ES-I3 (cell line): ENCODE results near the gene NUCB1.

Experiments used
- H3K36me3 ChIP-seq: 2 replicates; pipeline ENCODE4 v1.6.1; 2013; ENCODE audit warnings: mild to moderate bottlenecking, low read length, control low read depth, moderate library complexity; ENCODE audit not compliant: insufficient read depth
- H3K4me1 ChIP-seq: 2 replicates; pipeline ENCODE4 v1.6.1; 2013; ENCODE audit warnings: mild to moderate bottlenecking, control low read depth, low read length; ENCODE audit not compliant: insufficient read depth
- H3K9ac ChIP-seq: 2 replicates; pipeline ENCODE4 v1.6.1; 2013; ENCODE audit warnings: low read depth, mild to moderate bottlenecking, low read length, moderate library complexity
- H3K9me3 ChIP-seq: 2 replicates; pipeline ENCODE4 v1.6.1; 2013; ENCODE audit warnings: mild to moderate bottlenecking, low read length, moderate library complexity; ENCODE audit not compliant: control insufficient read depth, insufficient read depth

The NUCB1 gene

GRCh38 chr19:48950159-48950558, 50.0 kb downstream of the NUCB1 start:
- H3K9ac ChIP-seq: no peak overlapping the region
- no peaks in the 10 kb centered on the region for H3K4me1 ChIP-seq
- H3K9me3 ChIP-seq: no peaks in the 10 kb centered on the region; the same call in 1 of the 2 replicates
- no peaks in the 10 kb centered on the region for H3K36me3 ChIP-seq

DNA sequence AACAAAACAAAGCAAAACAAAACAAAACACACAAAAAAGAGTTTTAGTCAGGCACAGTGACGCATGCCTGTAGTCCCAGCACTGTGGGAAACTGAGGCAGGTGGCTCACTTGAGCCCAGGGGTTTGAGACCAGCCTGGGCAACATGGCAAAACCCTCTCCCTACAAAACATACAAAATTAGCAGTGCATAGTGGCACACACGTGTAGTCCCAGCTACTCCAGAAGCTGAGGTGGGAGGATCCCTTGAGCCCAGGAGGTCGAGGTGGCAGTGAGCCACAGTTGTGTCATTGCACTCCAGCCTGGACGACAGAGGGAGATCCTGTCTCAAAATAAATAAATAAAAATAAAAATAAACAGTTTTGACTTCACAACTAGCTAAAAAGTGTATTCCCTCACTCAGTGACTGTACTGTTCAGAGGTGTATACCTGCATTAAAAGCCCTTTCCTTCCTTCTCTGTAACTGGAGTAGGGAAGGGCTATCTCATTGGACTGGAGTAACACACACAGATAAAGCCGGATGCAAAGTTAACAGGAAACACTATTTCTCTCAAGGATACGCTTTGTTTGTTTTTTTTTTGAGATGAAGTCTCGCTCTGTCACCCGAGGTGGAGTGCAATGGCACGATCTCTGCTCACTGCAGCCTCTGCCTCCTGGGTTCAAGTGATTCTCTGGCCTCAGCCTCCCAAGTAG, 50.9 kb downstream of the NUCB1 start:
- Histone ChIP-seq H3K4me1 (peaks cover 7% of the 10 kb centered on the region; the same call in 1 of the 2 replicates), H3K9me3 (no peaks in the 10 kb centered on the region; the same call in 1 of the 2 replicates), H3K9ac (no peak overlapping the region), H3K36me3 (peaks cover 5% of the 10 kb centered on the region; the same call in 1 of the 2 replicates)

GRCh38 chr19:48953141-48953540, 53.0 kb downstream of the NUCB1 start:
- H3K9ac ChIP-seq: no peak overlapping the region
- no peaks in the 10 kb centered on the region for H3K9me3 ChIP-seq
- H3K36me3 ChIP-seq: peaks cover 19% of the 10 kb centered on the region
- peaks cover 10% of the 10 kb centered on the region; the same call in 1 of the 2 replicates for H3K4me1 ChIP-seq

DNA sequence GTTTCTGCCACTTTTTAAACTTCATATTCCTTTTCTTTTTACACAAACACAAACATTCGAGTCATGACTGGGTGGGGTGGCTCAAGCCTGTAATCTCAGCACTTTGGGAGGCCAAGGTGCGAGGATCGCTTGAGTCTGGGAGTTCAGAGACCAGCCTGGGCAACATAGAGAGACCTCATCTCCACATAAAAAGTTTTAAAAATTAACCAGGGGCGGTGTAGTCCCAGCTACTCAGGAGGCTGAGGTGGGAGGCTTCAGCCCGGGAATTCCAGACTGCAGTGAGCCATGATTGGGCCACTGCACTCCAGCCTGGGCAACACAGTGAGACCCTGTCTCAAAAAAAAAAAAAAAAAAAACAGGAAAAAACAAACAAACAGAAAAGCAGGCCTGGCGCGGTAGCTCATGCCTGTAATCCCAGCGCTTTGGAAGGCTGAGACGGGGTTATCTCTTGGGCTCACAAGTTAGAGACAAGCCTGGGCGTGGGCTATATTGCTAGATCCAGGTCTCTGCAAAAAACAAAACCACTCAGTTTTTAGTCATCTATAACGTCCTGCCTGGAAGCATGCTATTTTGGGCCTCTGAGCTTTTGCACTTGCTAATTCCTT, 54.0 kb downstream of the NUCB1 start:
- peaks cover 20% of the 10 kb centered on the region for H3K36me3 ChIP-seq
- H3K9me3 ChIP-seq: no peaks in the 10 kb centered on the region
- H3K9ac ChIP-seq: peak overlapping the region; percentile 96
- H3K4me1 ChIP-seq: peaks cover 10% of the 10 kb centered on the region; the same call in 1 of the 2 replicates

DNA sequence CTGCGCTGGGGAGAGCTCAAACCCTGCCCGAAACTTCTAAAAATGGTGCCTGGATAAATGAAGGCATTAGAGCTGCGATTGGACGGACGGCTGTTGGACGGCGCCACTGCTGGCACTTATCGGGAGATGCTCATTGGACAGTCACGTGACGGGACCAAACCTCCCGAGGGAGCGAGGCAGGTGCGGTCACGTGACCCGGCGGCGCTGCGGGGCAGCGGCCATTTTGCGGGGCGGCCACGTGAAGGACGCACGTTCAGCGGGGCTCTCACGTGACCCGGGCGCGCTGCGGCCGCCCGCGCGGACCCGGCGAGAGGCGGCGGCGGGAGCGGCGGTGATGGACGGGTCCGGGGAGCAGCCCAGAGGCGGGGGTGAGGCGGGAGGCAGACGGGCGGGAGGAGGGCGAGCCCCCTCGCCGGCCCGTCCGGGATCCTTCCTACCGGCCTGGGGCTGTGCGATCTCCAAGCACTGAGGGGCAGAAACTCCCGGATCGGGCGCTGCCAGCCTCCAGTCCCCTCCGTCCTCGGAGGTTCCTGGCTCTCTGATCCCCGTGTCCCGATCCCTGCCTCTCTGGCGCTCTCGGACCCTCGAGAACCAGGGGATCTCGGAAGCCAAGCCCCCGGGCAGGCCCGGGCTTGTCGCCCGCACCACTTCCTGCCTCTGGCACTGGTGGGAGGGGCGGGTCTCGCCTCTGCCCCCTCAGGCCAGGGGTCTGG, 54.6 kb downstream of the NUCB1 start, which contains the start of gene BAX:
TSS of gene BAX (plus strand) at position 281 of the 713 bp plus-strand sequence. CDS start at position 335, 54 bp downstream.
- H3K9me3 ChIP-seq: no peaks in the 10 kb centered on the region
- H3K4me1 ChIP-seq: peaks cover 10% of the 10 kb centered on the region; the same call in 1 of the 2 replicates
- peaks cover 20% of the 10 kb centered on the region for H3K36me3 ChIP-seq
- H3K9ac ChIP-seq: peak within 1 kb of the TSS; percentile 96

- Histone ChIP-seq H3K36me3 (peaks cover 20% of the 10 kb centered on the region), H3K9ac (peak overlapping the region; percentile 96), H3K4me1 (peaks cover 10% of the 10 kb centered on the region; the same call in 1 of the 2 replicates), H3K9me3 (no peaks in the 10 kb centered on the region)
Observed at GRCh38 chr19:48955308-48955958, 55.3 kb downstream of the NUCB1 start.

DNA sequence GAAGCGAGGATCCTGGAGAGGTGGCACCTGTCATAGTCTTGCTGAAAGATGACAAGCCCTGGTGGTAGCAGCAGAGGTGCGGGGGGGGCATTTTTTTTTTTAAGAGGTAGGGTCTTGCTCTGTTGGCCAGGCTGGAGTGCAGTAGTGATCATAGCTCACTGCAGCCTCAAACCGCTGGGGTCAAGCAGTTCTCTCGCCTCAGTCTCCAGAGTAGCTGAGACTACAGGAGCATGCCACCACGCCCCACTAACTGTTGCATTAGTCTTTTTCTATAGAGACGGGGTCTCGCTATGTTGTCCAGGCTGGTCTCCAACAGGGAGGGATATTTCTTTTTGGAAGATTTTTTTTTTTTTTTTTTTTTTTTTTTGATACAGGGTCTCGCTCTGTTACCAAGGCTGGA, 57.9 kb downstream of the NUCB1 start:
- Histone ChIP-seq H3K9me3 (no peaks in the 10 kb centered on the region), H3K36me3 (peaks cover 20% of the 10 kb centered on the region), H3K9ac (no peak overlapping the region), H3K4me1 (peaks cover 17% of the 10 kb centered on the region; the same call in 1 of the 2 replicates)

GRCh38 chr19:48959341-48960239, 59.5 kb downstream of the NUCB1 start:
- Histone ChIP-seq H3K36me3 (peaks cover 20% of the 10 kb centered on the region), H3K9ac (no peak overlapping the region), H3K4me1 (peaks cover 17% of the 10 kb centered on the region; the same call in 1 of the 2 replicates), H3K9me3 (no peaks in the 10 kb centered on the region)

DNA sequence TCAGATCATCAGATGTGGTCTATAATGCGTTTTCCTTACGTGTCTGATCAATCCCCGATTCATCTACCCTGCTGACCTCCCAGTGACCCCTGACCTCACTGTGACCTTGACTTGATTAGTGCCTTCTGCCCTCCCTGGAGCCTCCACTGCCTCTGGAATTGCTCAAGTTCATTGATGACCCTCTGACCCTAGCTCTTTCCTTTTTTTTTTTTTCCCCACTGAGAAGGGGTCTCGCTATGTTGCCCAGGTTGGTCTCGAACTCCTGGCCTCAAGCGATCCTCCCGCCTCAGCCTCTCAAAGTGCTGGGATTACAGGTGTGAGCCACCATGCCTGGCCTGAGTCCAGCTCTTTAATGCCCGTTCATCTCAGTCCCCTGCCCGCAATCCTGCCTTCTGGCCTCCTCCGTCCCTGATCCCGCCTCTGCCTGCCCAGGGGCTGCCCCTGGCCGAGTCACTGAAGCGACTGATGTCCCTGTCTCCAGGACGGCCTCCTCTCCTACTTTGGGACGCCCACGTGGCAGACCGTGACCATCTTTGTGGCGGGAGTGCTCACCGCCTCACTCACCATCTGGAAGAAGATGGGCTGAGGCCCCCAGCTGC, 61.0 kb downstream of the NUCB1 start:
- H3K9ac ChIP-seq: no peak overlapping the region
- H3K36me3 ChIP-seq: peaks cover 16% of the 10 kb centered on the region
- peaks cover 10% of the 10 kb centered on the region; the same call in 1 of the 2 replicates for H3K4me1 ChIP-seq
- no peaks in the 10 kb centered on the region for H3K9me3 ChIP-seq

DNA sequence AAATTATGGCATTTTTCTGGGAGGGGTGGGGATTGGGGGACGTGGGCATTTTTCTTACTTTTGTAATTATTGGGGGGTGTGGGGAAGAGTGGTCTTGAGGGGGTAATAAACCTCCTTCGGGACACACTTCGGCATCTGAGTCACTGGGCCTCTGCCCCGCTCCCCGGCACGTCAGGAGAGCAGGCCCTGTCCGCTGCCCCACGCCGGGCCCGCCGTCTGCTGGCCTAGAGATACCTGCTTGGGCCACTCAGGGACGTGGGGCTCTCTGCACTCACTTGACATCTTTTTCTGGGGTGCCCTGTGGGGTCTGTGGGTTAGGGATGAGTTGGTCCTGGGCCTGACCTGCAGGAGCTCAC, 61.5 kb downstream of the NUCB1 start:
- peaks cover 4% of the 10 kb centered on the region; the same call in 1 of the 2 replicates for H3K9me3 ChIP-seq
- H3K36me3 ChIP-seq: peaks cover 18% of the 10 kb centered on the region
- peaks cover 7% of the 10 kb centered on the region; the same call in 1 of the 2 replicates for H3K4me1 ChIP-seq
- H3K9ac ChIP-seq: no peak overlapping the region

DNA sequence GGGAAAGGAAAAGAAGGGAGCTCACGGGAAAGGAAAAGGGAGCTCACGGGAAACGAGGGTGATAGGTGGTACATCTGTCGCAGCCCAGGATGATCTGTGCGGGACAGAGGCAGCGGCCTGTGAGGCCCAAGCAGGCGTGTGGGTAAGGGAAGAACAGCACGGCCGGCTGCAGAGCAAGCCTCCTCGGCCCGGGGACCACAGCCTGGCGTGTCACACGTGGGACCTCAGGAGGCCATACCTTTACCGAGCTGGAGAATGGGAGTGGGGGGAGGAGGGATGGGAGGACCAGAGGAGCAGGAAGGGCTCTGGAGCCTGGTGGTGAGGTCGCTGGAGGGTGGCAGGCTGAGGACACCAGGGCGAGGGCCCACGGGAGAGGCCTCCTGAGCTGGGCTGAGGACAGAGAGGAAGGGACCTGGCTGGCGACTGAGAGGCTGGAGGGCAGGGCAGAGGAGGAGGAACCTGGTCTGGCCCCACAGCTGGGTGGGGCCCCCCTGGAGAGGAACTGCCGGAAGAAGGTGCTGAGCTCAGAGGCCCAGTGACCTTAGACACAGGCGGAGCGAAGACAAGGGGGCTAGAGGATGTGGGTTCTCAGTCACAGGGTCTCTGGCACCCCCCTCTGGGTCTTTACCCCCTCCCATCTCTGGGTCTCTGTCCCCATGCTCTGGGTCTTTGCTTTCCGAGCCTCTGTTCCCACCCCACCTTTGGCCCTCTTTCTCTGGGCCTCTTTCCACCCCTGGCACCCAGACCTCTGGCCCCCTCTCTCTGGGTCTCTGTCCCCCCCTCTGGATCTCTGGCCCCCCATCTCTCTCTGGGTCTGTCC, 62.1 kb downstream of the NUCB1 start:
- Histone ChIP-seq H3K9me3 (peaks cover 4% of the 10 kb centered on the region; the same call in 1 of the 2 replicates), H3K4me1 (peaks cover 7% of the 10 kb centered on the region; the same call in 1 of the 2 replicates), H3K36me3 (peaks cover 15% of the 10 kb centered on the region), H3K9ac (no peak overlapping the region)

GRCh38 chr19:48962849-48963165, 62.7 kb downstream of the NUCB1 start:
- peaks cover 14% of the 10 kb centered on the region for H3K36me3 ChIP-seq
- peaks cover 7% of the 10 kb centered on the region; the same call in 1 of the 2 replicates for H3K4me1 ChIP-seq
- peaks cover 4% of the 10 kb centered on the region; the same call in 1 of the 2 replicates for H3K9me3 ChIP-seq
- H3K9ac ChIP-seq: no peak overlapping the region
